ENCODE results near the gene GSAP. TPM values are rescaled to one million over a fixed set of nuclear protein-coding genes. Genes with fewer than 3 reads are reported as not detected.

GSAP gene
- total RNA-seq, 1 experiment from 2014 or later = 6.9 TPM

DNA sequence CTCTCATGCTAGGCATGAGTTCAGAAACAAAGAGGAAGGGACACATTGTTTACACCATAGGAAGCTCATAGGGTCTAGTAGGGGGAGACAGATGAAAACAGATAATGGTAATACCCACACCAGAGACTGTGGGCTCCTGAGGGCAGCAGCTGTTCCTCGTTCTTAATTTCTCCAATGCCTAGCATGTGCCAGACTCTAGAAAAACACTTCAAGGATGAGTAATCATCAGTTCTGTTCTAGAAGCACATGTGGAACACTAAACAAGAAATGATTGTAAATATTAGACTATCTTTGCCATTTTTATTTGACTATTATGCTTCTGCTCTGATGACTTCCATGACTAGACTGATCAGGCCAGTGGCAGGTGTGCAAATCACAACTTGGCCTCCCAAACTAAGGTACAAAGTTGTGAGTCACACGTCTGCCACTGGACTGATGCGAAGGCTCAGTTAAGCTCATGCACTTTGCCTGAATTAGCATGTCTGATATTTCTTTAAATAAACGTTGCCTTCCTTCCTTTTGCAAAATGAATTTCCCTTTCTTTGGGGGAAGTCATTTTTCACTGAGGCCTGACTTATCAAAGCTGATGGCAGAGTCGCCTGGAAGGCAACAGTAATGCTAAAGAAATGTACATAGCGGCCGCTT lies 127.4 kb downstream of the GSAP start:
- DNase-seq (ENCODE audit: low read depth) = peak; percentile 7

DNA sequence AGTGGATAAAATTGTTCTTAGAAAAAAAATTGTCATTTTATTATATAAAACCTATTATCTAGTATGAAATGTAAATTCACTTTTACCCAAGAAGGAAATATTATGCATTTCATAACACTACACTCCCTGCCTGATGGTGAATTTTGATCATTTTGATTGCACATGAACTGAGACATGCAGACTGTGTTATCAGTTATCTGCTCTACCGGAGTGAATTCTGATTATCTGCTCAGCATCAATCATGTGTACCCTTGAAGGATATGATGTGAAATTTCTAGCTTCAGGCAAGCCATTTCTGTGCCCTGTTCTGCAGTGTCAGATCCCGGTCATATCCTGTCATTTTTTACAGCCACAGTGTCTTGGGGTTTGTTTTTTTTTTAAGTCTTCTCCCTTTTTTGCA lies 131.5 kb downstream of the GSAP start:
- no peak for DNase-seq (ENCODE audit: low read depth)

DNA sequence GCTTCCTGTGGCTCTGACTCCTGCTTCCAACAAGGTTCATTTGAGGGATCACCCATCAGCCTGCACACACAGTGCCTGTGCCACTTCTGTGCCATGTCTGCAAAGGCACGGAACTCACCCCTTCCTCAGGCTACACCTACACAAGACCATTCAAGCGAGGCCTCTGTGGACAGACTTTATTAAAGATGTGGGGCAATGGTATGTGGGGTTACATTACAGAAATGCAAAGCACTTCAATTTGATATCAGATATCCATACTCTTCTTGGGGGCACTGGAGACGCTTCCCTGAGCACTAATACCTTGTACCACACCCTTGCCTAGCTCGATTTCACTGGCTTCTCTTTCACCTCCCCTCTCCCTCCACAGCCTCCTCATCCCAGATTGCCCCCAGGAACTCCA lies 132.1 kb downstream of the GSAP start:
- no peak for DNase-seq (ENCODE audit: low read depth)

DNA sequence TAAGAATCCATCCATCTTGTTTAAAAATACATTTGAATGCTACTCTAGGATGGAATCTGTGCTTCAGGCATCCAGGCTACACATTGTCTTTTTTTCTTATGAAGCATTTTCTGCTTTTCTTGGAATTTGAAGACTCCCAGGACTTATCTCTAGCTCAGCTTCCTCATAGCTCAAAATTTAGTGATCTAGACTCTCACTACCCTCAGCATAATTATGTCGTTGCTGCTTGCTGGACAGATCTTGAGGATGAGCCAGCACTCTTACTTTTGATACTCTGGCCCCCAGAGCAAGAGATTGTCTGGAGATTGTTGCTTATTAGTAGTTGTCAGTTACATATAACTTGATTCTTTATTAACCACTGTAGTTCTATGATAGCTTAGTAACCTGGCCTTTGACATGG lies 133.3 kb downstream of the GSAP start:
- DNase-seq (ENCODE audit: low read depth) = no peak

DNA sequence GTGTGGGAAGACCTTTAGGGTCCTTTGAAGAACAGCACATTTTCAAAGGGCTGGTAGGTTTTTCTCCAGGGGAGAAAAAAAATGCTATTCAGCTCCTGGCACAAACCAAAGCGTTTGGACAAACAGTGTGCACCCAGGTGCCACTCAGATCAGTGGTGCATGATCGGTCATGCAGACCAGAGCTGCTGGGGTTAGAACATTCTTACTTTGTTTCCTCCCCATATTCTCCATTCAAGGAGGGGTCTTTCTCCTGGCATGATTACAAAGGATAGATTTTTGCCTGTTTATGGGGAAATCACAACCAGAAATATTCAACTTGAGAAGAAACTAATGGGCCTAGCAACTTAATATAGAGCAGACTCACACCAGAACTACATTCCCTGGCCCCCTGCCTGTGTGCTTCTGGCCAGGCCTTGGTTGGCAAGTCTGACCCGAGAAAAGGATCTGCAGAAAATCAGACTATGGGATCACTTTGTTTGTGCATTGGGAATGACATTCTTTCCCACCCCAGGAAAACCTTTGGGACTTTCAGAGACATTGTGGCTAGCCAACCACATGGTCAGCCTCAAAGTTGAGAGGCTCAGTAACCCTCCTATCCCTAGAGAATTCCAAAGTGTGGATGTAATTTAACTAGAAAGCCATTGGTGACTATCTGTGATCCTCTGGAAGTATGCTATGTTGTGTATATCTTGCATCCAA lies 134.2 kb downstream of the GSAP start:
- DNase-seq (ENCODE audit: low read depth) = no peak

DNA sequence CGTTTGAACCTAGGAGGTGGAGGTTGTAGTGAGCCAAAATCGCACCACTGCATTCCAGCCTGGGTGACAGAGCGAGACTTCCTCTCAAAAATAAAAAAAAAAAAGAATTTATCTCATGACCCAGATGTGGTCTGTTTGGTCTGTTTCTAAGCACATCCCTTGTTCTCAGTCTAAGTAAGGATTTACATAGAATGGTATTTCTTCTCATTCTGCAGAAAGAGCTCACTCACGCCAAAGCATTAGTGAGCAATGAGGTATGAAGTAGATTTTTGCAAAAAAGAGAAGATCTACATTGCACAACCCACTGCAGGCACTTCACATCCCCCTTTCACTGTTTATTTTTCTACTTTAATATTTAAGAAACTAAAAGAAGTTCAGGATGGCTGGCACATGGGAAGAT lies 140.0 kb downstream of the GSAP start:
- DNase-seq (ENCODE audit: low read depth) = no peak

DNA sequence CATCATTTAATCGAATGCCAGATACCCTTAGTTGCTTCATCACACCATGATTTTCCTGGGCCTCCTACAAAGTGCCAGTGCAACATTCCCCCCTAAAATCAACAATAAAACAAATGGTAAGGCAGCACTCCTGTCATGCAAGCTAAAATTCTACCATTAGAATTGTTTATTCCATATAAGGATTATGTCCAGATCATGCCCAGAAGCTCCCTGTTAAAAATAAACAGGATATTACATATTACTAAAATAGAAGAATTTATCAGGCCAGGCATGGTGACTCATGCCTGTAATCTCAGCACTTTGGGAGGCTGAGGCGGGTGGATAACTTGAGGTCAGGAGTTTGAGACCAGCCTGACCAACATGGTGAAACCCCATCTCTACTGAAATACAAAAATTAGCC lies 140.5 kb downstream of the GSAP start:
- DNase-seq (ENCODE audit: low read depth) = peak; percentile 84

DNA sequence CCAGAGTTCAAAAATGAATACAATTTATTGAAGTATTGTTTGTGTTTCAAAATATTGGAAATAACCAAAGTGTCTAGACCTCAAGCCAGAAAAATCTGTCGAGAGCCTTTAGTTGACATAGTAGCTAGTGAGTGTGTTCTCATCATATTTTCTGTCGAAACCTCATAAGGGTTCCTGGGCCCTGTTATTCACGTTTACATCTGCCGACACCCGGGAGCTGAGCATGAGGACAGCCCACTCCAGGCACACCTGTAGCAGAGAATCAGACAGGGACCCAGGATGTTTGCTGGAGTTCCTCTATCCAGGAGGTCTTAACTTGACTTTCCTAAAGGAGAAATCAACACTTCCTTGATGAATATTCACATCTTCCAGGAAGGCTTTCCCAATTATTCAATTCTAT lies 144.4 kb downstream of the GSAP start:
- DNase-seq (ENCODE audit: low read depth) = no peak

DNA sequence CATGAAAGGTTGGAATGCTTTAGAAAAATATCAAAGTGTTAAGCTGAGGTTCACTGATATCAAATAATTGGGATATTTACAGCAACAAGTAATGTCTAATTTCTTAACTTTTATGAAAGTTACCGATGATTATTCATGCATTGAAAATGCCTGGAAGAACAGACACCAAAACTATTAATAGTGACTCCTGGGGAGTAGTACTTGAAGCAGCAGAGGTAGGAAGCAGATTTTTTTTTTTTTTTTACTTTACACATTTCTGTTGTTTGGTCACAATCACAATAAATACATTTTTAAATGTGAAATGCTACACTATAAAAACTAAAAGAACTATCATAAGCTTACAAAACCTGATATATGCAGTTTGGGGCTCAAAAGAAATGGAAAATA lies 146.1 kb downstream of the GSAP start:
- DNase-seq (ENCODE audit: low read depth) = no peak

DNA sequence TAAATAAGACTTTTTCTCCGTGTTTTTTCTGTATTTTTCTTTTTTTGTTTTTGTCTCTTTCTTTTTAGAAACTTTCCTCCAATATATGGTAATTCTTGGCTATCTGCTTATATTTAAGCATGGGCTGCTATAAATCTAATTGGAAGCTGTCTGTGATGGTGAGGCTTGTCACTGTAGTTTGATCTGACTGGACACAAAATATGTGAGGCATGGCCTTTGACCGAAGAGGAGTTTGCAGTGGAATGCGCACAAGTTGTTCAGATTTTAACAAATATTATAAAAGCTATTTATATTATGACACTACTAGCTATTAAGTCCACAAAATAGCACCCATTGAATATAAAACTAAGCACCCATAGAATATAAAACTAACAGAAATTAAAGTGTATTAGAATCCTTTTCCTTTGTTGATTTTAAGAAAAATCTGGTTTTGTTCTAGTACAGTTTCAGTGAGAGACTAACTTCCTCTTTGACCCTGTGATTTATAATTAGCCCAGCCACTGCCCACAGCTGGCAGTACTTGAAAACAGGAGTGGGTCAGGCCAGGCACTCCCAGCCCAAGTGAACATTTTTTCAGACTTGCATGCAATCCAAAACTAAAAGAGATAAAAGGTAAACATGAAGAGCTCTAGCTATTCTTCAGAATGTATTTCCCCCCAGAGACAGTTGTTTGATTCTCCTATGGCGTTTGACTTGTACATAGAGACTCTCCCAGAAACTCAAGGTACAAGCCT lies 146.6 kb downstream of the GSAP start:
- no peak for DNase-seq (ENCODE audit: low read depth)

DNA sequence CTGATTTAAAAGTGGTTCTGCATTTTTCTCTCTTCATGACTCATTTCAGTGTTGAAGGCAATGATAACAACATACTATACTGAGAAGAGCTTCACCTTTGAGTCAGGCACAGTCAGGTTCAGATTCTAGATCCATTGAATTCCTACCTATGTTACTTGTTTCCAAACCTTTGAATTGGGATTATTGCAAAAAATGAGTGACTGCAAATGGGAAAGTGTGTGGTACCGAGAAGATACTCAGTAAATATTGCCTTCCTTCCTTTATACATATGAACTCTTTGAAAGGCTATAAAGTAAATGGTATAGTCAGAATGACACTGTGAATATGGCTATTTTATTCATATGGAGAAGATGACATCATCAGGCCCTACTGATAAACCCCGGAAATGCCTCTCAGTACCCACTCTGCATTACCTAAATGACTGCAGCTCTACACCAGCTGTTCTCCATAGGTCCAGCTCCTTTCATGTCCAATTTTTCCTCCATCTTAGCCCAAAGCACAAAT lies 149.8 kb downstream of the GSAP start:
- DNase-seq (ENCODE audit: low read depth) = no peak

DNA sequence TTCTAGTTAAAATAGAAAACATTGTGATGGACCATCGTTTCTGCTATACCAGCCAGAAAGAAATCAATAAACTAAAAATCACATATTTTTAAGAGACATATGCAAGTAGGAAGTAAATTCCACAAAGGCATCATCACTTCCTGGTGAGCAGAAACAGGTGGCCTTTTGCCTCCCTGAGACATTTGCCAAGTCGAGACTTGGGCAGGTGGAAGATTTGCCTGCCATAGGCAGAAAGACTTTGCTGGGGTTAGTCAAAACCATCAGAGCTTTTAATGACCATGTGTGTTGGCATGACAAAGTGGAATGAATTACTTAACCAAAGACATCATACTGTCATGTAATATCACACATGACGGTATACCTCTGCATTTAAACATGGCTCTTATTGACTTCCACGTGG lies 150.5 kb downstream of the GSAP start:
- no peak for DNase-seq (ENCODE audit: low read depth)

DNA sequence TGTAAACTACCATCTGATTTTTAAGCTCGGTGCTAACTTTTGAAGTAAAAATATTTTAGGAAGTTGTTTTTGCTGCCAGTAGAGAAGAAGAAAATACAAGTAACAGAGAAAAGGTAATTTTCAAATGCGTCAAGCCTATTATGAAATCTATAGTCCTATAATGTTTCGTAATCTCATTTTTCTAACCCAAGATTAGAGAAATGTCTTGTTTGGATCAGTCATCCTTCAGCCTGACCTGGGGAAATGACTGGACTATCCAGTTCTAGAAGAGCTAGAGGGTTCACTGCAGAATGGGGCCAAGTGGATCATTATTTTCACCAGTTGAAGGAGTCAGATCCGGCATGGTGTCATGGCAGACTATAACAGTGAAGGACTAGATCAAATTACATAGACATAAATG lies 153.8 kb downstream of the GSAP start:
- no peak for DNase-seq (ENCODE audit: low read depth)

Other genes with a start within 250 kb of the GSAP start
- 0.34 TPM in 1 of 2 replicates, not detected in the other for gene FGL2, start 216.5 kb downstream of the GSAP start, total RNA-seq (2014; rRNA removed; shearing (Covaris generic))
- gene PTPN12, start 120.9 kb upstream of the GSAP start, total RNA-seq (2014; rRNA removed; shearing (Covaris generic)) = 41.5 and 59.7 TPM in 2 replicates